ENCODE measurements around the gene FASTKD3.

GRCh38 chr5:7814816-7815215 lies 54.0 kb downstream of the FASTKD3 start:
- no peak for TF ChIP-seq POLR2A (IDR thresholded peaks at IDR 0.05)
- no peak for TF ChIP-seq CTCF (IDR thresholded peaks at IDR 0.05)
